Left colon (tissue), 2 donors: Measurements from ENCODE around the gene CARMIL1. TPM values are rescaled to one million over a fixed set of nuclear protein-coding genes. Genes with fewer than 3 reads are reported as not detected.

Source experiments
- ATAC-seq: fragments of 200-7000 bp; cut with Tn5 transposase; one replicate; pipeline ENCODE4 v1.9.1; 2020; ENCODE audit warnings: mild to moderate bottlenecking, moderate library complexity
- DNase-seq, 2 donors: peaks; one replicate each; pipeline ENCODE4 v3.0.0-alpha.2; 2020
- intact Hi-C, 2 donors: fragments of 100-400 bp; cut with DNase I in 1 of 2; cut with micrococcal nuclease in 1 of 2; formaldehyde crosslinking; loops; one replicate each; pipeline versions ENCODE4 v1.11.2 to v1.14.0; 2022; cut with DNase I, micrococcal nuclease
- total RNA-seq, 2 donors: library from RNA; stranded (reverse); fragmentation: NEBNext Ultra II Directional; extraction: Animal tissue kit (Norgen Biotek cat#: 25700); gene quantifications; one replicate each; pipeline ENCODE4 v1.2.1, GENCODE V29; 2021
- donor health status: DM: no; HTN: no; CAD: no.
- donor health status: DM: yes; HTN: yes; CAD: no.

Gene CARMIL1
- total RNA-seq, 2 donors from 2014 or later, result 56.3 to 58.7 TPM

GRCh38 chr6:25326960-25327359 lies 47.8 kb downstream of the CARMIL1 start:
- no peak for DNase-seq

DNA sequence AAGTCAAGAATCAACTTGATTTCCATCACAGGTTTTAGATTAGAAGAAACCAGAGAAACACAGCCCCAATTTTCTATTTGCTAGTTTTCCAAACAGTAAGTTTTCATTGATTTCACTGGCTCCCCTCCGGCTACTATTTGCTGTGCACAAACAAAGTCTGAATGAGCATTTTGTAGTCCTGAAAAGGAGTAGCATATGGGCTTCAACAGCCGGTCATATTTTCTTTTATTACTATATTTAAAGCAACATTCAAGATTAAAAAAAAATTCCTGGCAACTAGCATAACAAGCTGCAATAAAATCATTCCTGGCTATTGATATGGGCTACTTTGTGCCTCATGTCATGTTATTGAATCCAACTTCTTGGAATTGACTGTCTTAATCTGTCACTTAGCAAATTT lies 48.3 kb downstream of the CARMIL1 start:
- peak; percentile 48 for ATAC-seq
- DNase-seq, result no peak
- intact Hi-C loops, result no loop called here

More at GRCh38 chr6:25326960-25327359, 47.8 kb downstream of the CARMIL1 start:
- intact Hi-C loops, result no loop called here
- no peak for ATAC-seq

DNA sequence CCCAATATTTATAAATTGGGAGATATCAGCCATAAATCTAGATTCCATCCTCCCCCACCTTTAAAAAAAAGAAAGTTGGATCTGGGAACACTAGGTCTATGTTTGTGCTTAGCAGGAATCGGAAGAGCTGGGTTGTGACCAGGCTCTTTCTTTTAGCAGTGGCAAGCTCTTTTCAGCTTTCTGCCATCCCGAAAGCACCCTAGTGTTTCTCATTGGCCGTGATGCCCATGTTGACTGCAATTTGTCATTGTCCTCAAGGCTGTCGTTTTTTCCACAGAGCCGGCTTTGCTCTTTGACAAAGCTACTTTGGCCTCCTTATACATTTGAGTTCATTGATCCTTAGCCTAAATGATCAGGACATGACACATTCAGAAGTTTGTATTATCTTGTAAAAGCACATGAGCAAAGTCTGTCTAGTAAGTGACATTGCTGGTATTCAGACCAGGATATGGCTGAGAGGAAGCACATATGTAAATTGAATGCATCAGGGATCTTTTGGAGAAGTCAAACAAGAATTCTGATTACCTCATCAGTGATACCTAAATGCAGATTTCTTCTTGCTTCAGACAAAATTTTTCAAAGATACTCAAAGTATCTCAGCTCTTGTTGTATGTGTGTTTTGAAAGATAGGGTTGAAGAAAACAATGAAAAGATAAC lies 50.1 kb downstream of the CARMIL1 start:
- ATAC-seq, result peak; percentile 57
- DNase-seq, result no peak

DNA sequence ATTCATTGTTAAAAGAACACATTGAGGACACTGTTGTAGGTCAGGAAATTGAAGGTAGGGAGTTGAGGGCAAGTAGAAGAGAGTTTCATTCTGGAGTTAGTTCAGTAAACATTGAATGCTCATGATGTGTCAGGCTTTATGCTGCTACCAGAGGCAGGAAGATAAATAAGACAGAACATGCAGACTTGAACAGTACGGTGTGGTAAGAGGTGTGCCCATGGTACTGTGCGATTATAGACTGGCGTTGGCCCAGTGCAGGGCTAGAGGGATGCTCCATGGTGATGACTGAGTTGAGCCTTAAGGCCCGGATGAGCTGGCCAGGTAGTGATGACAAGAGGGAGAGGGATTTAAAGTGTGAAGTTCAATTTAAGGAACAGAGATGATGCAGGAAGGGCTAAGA lies 50.8 kb downstream of the CARMIL1 start:
- intact Hi-C loops, result no loop called here
- ATAC-seq, result peak; percentile 8
- DNase-seq, result no peak

More for the DNA sequence above, 50.1 kb downstream of the CARMIL1 start:
- intact Hi-C loops, result no loop called here

DNA sequence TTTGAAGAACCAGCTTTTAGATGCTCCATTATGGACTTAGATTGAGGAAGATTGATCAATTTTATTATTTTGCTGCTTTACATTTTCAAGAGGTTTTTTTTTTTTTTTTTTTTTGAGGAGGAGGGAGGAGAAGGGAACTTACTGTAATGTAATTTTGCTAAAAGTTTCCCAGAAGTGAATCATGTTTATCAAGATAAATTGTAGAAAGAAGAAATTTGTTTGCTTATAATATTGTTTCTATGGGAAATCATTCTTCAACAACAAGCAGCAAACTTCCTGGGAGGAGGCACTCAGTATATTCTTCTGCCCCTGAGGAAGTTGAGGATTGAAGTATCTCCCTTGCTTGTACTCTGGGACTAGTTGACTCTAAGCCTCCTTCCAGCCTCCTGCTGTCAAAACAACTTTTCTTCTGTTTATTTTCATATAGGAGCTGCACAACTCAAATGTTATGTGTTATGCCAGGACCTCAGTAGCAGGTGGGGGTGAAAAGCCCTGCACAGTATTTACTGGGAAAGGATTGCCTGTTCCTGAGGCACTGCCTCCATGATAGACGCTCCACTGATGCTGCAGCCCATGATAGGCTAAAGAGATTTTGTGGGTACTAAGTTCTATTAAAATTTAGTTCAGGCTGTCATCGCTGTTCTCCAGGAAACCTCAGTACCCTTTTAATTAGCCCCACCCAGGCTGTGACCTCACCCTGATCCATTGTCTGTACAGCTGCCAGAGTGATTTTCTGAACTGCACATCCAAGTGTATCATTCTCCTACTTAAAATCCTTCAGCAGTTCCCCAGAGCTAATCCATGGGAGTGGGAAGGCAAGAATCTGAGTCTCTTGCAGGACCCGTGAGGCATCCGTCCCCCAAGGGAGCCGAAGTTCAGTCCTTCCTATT lies 51.9 kb downstream of the CARMIL1 start:
- DNase-seq (no peak), ATAC-seq (peak; percentile 29)
- intact Hi-C loops, result no loop called here

DNA sequence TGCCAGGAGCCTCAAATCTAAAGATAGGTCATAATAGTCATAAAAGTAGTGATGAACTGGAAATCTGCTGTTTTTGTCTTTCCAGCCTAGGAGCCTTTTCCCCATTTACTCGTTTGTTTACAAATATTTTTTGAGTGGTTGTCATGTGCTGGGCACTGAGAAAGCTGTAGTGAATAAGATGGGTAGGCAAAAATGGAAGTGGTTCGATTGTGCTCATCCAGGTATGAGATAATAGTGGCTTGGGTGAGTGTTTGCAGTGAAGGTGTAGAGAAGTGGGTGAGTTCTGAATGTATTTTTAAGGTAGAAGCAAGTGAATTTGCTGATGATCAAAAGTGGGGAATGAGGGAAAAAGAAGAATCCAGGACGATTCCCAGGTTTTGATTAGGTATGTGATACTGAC lies 53.0 kb downstream of the CARMIL1 start:
- intact Hi-C loops, result no loop called here
- no peak for DNase-seq
- no peak for ATAC-seq

DNA sequence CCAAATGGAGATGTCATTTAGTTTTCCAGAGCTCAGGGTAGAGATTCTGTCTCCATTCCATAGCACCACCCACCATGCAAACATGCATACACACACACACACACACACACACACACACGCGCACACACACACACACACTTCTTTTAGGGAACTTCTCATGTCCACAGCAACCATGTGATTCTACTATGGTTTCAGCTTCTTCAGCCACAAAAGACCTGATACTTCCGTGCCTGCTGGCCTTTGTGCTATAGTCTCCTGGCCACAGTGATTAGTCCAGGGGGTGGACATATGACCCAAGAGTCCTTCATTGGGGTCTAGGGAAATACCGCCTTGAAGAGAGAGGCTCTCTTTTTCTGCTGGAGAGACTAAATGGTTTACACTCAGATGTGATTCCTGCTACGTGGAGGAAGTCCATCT lies 53.5 kb downstream of the CARMIL1 start:
- DNase-seq (no peak), ATAC-seq (no peak)
- intact Hi-C loops, result no loop called here

GRCh38 chr6:25333471-25333870 lies 54.3 kb downstream of the CARMIL1 start:
- intact Hi-C loops, result no loop called here
- no peak for ATAC-seq
- no peak for DNase-seq

- ATAC-seq, result no peak
- DNase-seq, result no peak
- intact Hi-C loops, result no loop called here
Measured at GRCh38 chr6:25334793-25335192, 55.6 kb downstream of the CARMIL1 start.

- ATAC-seq (peak; percentile 44), DNase-seq (no peak)
- intact Hi-C loops, result no loop called here
Measured at GRCh38 chr6:25336996-25337395, 57.8 kb downstream of the CARMIL1 start.

DNA sequence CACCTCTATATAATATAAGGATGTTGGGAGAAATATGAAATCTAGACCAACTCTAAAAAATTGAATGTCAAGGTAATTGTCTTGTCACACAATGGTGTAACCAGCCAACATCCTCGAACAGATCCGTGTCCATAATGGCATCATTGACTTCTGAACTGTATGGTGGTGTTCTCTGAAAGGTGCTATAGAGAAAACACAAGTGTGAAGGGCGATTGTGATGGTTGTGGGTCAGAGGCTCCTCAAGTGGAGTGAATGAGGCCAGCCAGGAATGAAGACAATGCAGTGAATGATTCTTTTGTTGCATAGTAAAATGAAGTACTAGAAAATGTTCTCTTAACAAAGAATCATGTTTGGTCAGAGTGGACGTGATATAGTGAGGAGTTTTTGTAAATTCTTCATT lies 58.3 kb downstream of the CARMIL1 start:
- DNase-seq, result no peak
- peak; percentile 1 for ATAC-seq

DNA sequence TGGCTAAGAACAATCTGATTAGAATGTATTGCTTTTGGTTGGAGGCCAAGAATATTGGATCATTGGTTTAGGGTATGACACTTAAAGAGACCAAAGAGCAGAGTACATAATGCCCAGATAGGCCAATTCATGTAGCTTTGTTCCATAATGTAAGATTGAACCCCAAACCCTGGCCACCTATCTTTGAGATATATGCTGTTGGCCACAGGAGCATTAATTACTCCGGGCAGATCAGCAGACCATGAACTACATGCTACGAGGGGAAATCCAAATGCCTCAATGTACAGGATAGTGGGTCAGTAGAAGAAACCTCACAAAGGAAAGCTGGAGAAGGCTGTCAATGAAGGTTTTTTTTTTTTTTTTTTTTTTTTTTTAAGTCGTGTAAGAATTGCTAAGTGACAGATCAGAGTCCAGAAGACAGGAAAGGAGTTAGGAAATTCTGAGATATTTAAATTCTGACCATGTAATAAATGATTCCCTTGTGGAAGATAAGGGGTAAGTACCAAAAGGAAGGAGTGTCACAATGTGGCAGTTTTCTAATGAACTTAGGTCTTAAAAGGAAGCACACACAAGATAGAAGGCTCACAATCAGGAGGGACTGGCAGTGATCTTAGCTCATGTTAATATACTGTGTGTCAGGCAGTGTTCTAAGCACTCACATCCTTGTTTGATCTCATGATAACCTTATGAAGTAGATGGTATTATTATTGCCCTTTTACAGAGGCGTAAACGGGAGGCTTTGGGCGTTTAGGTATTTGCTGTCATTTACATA lies 61.4 kb downstream of the CARMIL1 start:
- no peak for DNase-seq
- intact Hi-C loops, result no loop called here
- peak; percentile 82 for ATAC-seq

More for the DNA sequence above, 58.3 kb downstream of the CARMIL1 start:
- intact Hi-C loops, result no loop called here

- intact Hi-C loops, result no loop called here
- DNase-seq (no peak), ATAC-seq (no peak)
Measured at GRCh38 chr6:25341203-25341552, 62.0 kb downstream of the CARMIL1 start.

DNA sequence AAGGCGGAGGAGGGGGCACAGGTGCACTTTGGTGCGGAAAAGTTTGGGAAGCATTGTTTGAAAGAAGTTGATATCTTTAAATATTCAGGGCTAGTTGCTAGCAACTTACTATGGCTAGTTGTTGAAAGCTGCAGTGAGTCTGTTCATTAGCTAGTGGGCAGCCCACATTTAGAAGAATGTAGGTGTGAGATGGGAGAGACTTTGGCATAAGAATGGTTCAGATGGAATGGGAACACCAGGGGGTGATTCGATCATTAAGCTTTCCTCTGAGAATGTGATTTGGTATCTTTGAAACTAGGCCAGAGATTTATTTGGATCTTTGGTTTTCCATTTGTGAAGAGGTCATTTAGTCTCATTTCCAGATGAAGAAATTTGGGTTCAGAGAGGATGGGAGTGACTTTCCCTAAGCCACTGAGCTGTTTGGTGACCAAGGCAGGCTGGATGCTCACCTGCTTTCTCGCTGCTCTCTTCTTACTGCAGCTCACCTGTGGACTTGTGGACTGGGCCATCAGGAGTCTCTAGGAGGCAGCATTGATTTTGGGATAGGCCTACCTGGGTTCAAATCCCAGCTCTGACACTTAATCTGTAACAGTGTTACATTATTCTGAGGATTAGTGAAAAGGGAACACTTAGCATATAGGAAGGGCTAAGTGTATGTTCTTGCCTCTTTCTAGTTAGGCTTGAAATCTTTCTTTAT lies 62.9 kb downstream of the CARMIL1 start:
- intact Hi-C loops, result no loop called here
- no peak for ATAC-seq
- DNase-seq, result no peak

DNA sequence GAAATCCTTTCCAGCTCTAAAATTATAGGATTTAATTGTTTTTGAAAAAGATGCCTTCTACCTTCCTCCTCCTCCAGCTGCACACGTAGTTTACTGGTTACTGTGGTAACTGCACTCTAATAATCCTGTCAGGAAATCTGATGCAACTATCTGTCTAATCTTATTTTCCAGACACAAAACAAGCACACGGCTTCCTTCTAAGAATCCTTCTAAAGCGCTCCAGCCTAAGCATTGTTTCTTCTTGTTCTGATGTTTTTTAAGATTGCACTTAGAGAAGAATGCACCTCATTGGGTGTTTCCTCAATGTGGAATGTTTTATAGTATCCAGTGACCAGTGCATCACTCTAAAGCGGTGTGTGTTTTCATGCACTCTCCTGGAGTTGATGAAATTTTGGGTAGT lies 63.6 kb downstream of the CARMIL1 start:
- DNase-seq (no peak), ATAC-seq (no peak)
- intact Hi-C loops, result no loop called here

DNA sequence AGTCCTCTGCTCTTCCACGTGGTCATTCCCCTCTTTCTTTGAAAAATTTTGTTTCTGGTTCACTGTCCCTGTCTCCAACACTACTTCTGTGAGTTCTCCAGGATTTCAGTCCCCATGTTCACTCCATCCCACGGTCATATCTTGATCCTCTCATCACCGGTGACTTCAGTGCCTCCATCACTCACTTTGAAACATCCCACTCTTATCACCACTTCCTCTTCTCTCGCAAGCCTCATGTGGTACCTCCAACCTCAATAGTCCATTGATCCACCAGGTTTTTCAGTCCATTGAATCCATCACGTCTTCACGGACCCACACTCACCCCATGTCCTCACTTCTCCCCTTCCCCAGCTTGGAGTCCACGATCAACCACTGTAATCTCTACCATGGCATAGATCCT lies 64.8 kb downstream of the CARMIL1 start:
- intact Hi-C loops, result no loop called here
- no peak for ATAC-seq
- no peak for DNase-seq

- ATAC-seq (no peak), DNase-seq (no peak)
- intact Hi-C loops, result no loop called here
Measured at GRCh38 chr6:25344827-25345226, 65.7 kb downstream of the CARMIL1 start.

GRCh38 chr6:25346064-25346463 lies 66.9 kb downstream of the CARMIL1 start:
- DNase-seq (no peak), ATAC-seq (peak; percentile 18)
- intact Hi-C loops, result no loop called here

DNA sequence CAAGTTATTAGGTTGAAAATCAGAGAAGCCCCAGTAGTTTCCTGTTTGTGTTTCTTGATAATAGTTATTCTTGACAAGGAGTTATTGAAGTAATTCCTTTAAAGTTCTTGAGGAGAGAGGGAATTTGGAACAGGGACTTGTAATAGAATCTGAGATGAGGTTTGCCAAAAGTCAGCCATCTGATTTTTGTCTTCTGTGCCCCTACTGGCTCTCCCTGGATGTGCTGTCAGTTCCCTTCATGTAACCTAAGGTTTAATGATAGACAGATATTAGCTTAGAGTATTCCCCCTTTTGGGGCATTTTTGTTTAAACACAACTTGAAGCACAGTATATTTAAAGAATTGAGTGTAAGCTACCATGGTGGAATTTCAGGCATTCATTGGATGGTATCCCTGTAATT lies 71.4 kb downstream of the CARMIL1 start:
- intact Hi-C loops, result no loop called here
- DNase-seq, result no peak
- ATAC-seq, result no peak
